HFFc6 (cell line): ENCODE results near the gene MSX2. TPM values are rescaled to one million over a fixed set of nuclear protein-coding genes. Genes with fewer than 3 reads are reported as not detected.

ENCODE experiments used
- DNase-seq: peaks from one replicate; pipeline ENCODE4 v3.0.0-alpha.2; 2018
- H3K27ac Mint-ChIP-seq: 2 replicates; pipeline ENCODE4 v1.8.0; 2020; ENCODE audit warnings: mild to moderate bottlenecking, mixed read lengths
- H3K27me3 Mint-ChIP-seq: 2 replicates; pipeline ENCODE4 v1.8.0; 2021; ENCODE audit warnings: mild to moderate bottlenecking, moderate library complexity, mixed read lengths; ENCODE audit not compliant: insufficient read depth
- H3K36me3 Mint-ChIP-seq: 2 replicates; pipeline ENCODE4 v1.8.0; 2021; ENCODE audit warnings: low read depth, mixed read lengths
- H3K4me1 Mint-ChIP-seq: 2 replicates; pipeline ENCODE4 v1.8.0; 2020; ENCODE audit warnings: low read depth, mixed read lengths
- H3K4me3 Mint-ChIP-seq: 2 replicates; pipeline ENCODE4 v1.8.0; 2020; ENCODE audit warnings: mild to moderate bottlenecking, moderate library complexity, mixed read lengths
- H3K9me3 Mint-ChIP-seq: 2 replicates; pipeline ENCODE4 v1.8.0; 2020; ENCODE audit warnings: mild to moderate bottlenecking, mixed read lengths
- total RNA-seq, 6 experiments: library from RNA; stranded (reverse); fragmentation: NEBNext Ultra II Directional; extraction: Animal tissue kit (Norgen Biotek cat#: 25700); gene quantifications; 2 replicates in 1 of 6; 3 replicates in 5 of 6; pipeline ENCODE4 v1.2.3, GENCODE V29; 2021
- TF ChIP-seq, protein P1 (sequence below): fragments of 200-600 bp; sonication (generic); IDR thresholded peaks from 2 replicates; pipeline ENCODE4 v1.5.0; 2021; ENCODE audit warnings: antibody characterized with exemption, mild to moderate bottlenecking

Gene MSX2
- total RNA-seq, 6 experiments from 2014 or later, result not detected

DNA sequence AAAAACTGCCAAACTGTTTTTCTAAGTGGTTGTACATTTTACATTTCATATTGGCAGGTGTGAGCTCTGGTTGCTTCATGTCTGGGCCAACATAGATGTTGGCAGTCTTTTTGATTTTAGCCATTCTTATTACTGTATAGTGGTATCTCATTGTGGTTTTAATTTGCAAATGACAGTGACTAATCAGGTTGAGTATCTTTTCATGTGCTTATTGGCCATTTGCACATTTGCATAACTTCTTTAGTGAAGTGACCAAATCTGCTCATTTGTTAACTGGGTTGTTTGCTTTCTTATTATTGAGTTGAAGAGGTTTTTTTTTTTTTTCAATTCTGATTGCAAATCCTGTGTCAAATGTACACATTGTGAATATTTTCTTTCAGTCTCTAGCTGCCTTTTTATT lies 36.9 kb upstream of the MSX2 start:
- H3K4me3 Mint-ChIP-seq, result no peak overlapping the region
- H3K9me3 Mint-ChIP-seq, result peaks cover 22% of the 10 kb centered on the region
- peaks cover 3% of the 10 kb centered on the region for H3K27me3 Mint-ChIP-seq
- TF ChIP-seq, protein P1, sequence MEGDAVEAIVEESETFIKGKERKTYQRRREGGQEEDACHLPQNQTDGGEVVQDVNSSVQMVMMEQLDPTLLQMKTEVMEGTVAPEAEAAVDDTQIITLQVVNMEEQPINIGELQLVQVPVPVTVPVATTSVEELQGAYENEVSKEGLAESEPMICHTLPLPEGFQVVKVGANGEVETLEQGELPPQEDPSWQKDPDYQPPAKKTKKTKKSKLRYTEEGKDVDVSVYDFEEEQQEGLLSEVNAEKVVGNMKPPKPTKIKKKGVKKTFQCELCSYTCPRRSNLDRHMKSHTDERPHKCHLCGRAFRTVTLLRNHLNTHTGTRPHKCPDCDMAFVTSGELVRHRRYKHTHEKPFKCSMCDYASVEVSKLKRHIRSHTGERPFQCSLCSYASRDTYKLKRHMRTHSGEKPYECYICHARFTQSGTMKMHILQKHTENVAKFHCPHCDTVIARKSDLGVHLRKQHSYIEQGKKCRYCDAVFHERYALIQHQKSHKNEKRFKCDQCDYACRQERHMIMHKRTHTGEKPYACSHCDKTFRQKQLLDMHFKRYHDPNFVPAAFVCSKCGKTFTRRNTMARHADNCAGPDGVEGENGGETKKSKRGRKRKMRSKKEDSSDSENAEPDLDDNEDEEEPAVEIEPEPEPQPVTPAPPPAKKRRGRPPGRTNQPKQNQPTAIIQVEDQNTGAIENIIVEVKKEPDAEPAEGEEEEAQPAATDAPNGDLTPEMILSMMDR, result no peak
- no peak overlapping the region for H3K27ac Mint-ChIP-seq
- no peaks in the 10 kb centered on the region for H3K4me1 Mint-ChIP-seq
- DNase-seq, result no peak
- no peaks in the 10 kb centered on the region for H3K36me3 Mint-ChIP-seq

- no peak overlapping the region for H3K27ac Mint-ChIP-seq
- H3K36me3 Mint-ChIP-seq, result no peaks in the 10 kb centered on the region
- peaks cover 27% of the 10 kb centered on the region for H3K9me3 Mint-ChIP-seq
- H3K4me3 Mint-ChIP-seq, result no peak overlapping the region
- DNase-seq, result no peak
- TF ChIP-seq, protein P1, result no peak
- peaks cover 3% of the 10 kb centered on the region for H3K27me3 Mint-ChIP-seq
- H3K4me1 Mint-ChIP-seq, result no peaks in the 10 kb centered on the region
Measured at GRCh38 chr5:174688441-174689354, 35.7 kb upstream of the MSX2 start.

DNA sequence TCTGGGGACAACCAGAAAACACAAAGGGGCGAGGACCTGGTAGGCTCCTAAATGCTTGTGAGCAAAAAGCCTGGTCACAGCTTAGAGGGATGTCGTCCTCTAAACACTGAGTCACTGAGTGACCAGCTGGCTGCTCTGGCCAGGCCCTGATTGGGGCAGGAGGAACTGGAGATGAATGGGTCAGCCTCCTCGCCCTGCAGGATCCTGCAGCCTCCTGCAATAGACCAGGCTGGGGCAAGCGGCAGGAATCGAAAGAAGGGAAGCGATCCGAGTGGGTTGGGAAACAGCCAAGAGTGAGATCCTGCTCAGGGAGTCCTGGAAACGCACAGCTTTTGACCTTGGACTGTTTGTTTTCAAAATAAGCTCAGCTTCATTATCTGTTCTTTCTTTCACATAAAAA lies 34.1 kb upstream of the MSX2 start:
- DNase-seq, result no peak

DNA sequence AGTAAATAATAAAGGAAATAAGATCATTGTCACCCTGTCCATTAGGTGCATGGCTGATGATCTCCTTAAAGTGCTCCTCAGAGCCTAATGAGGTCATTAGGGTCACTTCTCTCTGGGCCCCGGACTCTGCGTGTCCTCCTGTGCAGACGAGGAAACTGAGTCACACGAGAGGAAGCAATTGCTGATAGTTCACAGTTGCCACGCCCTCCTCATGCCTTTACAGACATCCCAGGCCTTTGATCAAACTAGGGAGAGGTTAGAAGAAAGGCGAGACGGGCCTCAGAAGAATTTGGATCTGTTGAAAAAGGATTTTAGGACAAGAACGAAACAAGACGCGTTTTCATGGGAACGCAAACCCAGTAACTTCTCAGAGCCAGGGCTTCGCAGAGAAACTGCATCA lies 32.0 kb upstream of the MSX2 start:
- H3K4me1 Mint-ChIP-seq, result no peaks in the 10 kb centered on the region
- H3K9me3 Mint-ChIP-seq, result peaks cover 24% of the 10 kb centered on the region
- H3K36me3 Mint-ChIP-seq, result no peaks in the 10 kb centered on the region
- no peak overlapping the region for H3K4me3 Mint-ChIP-seq
- TF ChIP-seq, protein P1, result no peak
- peaks cover 3% of the 10 kb centered on the region for H3K27me3 Mint-ChIP-seq
- H3K27ac Mint-ChIP-seq, result no peak overlapping the region
- DNase-seq, result no peak

More for the DNA sequence above, 34.1 kb upstream of the MSX2 start:
- H3K4me1 Mint-ChIP-seq, result no peaks in the 10 kb centered on the region
- TF ChIP-seq, protein P1, result no peak
- no peaks in the 10 kb centered on the region for H3K36me3 Mint-ChIP-seq
- peaks cover 24% of the 10 kb centered on the region for H3K9me3 Mint-ChIP-seq
- H3K4me3 Mint-ChIP-seq, result no peak overlapping the region
- no peak overlapping the region for H3K27ac Mint-ChIP-seq
- peaks cover 3% of the 10 kb centered on the region for H3K27me3 Mint-ChIP-seq

GRCh38 chr5:174692982-174693422 lies 31.4 kb upstream of the MSX2 start:
- H3K36me3 Mint-ChIP-seq, result no peaks in the 10 kb centered on the region
- no peak for DNase-seq
- TF ChIP-seq, protein P1, result no peak
- H3K4me3 Mint-ChIP-seq, result no peak overlapping the region
- no peaks in the 10 kb centered on the region for H3K4me1 Mint-ChIP-seq
- H3K27ac Mint-ChIP-seq, result no peak overlapping the region
- H3K9me3 Mint-ChIP-seq, result peaks cover 25% of the 10 kb centered on the region
- peaks cover 3% of the 10 kb centered on the region for H3K27me3 Mint-ChIP-seq
